Fibroblast of peridontal ligament (primary cell): Measurements from ENCODE around the gene NDUFA13.

Source experiments
- DNase-seq: peaks from one replicate; pipeline ENCODE4 v3.0.0-alpha.2; 2010; ENCODE audit errors: extremely low read depth

Gene NDUFA13

DNA sequence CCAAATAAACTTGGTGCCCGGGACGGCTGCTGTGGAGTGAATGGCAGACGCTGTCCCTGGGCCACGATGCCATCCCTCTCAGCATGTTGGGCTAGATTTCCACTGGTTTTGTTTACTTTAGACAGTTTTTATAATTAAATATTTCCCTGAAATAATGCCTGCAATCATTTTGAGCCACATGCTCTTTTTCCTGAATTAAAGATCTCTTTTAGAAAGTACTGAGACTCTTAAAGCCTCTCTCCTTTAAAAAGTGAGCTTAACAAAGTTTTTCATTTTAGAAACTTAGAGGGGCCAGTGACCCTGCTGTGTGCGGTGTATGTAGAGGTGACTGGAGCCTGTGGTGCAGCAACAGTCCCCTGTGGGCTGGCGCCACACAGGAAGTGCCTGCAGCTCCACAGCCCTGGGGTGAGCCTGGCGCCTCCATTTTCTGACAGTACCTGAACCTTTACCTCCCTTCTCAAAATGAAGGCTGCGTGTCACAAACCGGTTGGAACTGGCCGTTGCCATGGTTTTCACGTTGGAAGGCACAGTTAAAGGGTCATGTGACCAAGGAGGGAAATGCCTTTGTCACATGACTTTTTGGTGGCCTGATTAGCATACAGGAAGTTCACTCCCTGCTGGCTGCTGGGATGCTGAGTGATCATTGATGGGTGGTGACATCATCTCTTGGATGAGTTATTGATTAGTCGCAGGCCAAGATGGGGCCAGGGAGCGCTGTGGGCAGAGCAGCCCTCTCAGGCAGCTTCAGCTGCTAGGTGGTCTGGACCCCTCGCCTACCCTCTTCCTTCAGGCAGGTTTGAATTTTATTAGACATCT lies 26.9 kb upstream of the NDUFA13 start:
- peak; percentile 97 for DNase-seq

DNA sequence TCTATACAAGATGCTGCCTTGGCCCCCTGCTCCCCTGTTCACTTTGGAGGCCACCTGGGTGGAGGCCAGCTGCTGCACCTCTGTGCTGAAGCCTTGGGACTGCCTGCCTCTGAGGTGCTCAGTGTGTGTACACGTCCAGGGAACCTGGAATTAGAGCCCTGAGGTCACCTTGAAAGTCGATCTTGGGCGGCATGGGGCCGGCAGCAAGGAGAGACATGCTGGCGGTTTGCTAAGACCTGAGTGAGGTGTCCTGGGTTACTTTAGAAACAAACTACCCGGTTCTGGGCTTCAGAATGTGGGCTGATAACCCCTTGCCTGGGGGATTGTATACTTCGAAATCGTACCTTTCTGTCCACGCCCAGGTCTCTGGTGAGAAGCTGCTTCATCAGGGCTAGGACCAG lies 26.2 kb upstream of the NDUFA13 start:
- no peak for DNase-seq

GRCh38 chr19:19490214-19490968 lies 25.6 kb upstream of the NDUFA13 start:
- peak; percentile 89 for DNase-seq

DNA sequence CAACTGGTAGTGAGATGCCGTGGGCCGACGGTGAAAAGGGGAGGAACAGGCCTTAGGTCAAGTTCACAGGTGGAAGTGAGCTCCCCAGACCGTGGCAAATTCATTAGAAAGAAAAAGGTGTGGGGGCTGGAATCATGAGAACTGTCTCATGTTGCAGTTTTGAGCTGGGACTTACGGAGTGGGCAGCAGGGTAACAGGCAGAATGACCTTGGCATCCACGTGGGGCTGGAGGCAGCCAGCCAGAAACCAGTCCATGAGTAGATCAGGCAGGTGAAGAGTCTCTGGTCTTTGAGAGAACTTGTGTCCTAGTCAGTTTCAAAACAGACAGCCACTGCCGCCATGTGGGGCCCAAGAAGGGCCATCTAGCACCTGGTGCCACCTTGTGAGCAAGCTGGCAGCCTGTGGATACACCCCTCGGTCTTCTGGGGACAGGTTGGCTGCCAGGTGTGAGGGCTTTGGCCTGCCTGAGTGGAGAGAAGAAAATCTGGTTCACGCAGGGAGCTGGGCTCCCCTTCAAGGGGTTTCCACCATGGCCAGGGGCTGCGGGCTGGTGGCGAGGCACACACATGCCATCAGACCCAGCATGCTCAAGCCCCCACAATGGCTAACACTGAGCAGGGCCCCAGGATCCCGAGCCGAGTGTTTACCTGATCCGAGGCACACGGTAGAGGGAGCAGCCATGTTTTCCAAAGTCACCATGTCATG lies 24.6 kb upstream of the NDUFA13 start:
- no peak for DNase-seq

- no peak for DNase-seq
Measured at GRCh38 chr19:19492026-19492610, 23.9 kb upstream of the NDUFA13 start.

DNA sequence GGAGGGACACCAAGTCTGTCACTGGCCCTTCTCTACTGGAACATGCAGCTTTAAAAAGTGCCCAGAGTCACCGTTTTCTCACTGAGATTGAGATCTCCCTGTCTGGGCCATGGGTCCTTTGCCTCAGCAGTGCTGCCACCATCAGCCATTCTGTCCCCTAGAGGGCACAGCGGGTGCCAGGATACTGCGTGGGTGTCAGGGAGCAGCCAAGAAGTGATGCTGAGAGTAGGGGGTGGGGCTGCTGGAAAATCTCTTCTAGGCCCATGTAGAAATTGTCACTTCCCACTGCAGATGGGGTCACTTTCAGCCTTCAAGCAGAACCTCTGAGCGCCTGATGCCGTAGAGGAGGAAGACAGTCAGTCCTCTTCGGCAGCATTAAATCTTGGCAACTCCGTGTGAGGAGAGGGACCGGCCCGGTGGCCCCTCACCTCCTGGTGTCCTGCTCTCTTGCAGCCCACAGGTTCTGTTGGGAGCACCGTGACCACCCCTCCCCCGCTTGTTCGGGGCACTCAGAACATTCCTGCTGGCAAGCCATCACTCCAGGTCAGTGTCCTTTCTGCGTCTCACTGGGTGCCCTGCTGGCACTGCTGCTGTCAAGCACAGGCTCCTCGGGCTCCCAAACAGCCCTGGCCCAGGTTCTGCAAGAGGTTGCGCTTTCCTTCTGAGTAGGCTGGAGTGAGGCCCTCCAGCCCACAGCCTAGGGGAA lies 22.0 kb upstream of the NDUFA13 start:
- DNase-seq: no peak

GRCh38 chr19:19495614-19496603 lies 20.1 kb upstream of the NDUFA13 start:
- no peak for DNase-seq

GRCh38 chr19:19498255-19498991 lies 17.6 kb upstream of the NDUFA13 start:
- no peak for DNase-seq

GRCh38 chr19:19499272-19499995 lies 16.6 kb upstream of the NDUFA13 start:
- DNase-seq: no peak

DNA sequence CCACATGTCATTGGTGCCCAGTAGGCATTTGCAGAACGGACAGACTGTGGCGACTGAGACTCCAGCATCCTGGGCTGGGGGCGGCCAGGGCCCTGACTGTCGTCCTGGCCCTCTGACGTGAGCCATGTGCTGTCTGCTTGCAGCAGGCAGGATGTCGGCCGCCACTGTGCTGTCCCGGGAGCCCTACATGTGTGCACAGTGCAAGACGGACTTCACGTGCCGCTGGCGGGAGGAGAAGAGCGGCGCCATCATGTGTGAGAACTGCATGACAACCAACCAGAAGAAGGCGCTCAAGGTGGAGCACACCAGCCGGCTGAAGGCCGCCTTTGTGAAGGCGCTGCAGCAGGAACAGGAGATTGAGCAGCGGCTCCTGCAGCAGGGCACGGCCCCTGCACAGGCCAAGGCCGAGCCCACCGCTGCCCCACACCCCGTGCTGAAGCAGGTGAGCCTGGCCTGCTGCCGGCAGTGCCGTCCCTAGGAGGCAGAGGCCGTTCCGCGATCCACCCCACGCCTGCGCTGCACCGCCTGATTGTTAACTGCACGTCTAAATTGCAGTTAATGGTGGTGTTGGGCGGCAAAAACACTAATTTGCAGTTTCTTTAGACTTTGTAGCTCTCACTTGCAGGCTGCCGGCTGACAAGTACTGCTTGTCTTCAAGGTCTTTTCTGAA lies 14.9 kb upstream of the NDUFA13 start:
- DNase-seq: no peak

DNA sequence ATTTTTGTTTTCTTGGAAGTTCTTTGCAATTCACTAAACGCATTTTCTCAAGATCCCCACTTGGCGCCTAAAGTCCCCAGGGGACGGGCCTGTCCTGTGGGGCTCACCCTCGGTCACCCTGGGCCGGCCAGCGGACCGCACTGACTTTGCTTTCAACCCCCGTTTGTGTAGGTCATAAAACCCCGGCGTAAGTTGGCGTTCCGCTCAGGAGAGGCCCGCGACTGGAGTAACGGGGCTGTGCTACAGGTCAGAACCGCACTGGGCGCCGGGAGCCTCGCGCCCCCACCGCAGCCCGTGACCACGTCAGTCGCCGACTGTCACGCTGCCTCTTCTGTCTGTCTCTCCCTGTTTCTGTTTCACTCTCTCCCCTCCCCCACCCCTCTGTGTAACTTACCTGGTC lies 14.2 kb upstream of the NDUFA13 start:
- no peak for DNase-seq

DNA sequence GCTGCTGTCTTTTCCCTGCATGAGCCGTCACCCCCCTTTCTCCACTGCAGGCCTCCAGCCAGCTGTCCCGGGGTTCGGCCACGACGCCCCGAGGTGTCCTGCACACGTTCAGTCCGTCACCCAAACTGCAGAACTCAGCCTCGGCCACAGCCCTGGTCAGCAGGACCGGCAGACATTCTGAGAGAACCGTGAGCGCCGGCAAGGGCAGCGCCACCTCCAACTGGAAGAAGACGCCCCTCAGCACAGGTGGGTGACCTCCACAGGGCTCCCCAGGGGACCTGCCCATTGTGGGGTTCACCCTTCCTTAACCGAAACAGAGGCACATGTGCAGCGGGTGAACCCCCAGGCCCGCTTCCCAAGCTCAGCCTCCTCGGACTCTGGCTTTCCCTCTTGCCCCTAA lies 13.7 kb upstream of the NDUFA13 start:
- DNase-seq: no peak

DNA sequence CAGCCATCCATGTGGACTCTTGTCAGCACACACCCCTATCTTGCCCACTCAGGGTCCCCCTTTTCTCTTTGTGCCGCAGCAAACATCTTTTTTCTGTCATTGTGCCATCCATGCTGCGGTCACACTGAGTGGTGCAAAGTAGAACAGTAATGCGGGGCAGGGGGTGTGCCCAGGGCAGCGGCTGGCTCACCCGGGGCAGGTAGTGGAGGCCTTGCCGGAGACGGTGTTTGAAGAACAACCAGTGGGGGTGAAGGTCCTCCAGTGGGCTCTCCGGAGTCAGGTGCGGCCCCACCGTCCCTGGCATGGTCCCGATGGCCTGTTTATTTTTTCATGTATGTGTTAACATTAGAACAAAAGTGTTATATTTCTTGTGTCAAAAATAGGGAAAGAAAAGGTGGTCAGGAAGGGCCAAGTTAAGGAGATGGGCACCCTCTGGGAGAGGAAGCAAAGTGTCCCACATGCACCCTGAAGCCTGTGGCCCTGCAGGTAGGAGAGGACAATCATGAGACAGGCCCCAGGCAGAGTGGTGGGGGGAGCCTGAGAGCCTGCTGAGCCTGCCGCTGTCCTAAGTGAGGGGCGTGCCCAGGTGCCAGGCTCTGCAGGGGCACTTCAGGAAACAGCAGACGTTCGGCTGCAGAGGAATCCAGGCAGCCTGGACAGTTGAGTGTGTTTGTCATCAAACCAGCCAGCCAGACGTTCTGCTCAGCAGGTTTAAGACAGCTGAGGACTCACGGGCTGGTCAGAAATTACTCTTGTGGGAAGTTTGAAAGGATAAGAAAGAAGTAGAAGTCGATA lies 13.0 kb upstream of the NDUFA13 start:
- DNase-seq: no peak

DNA sequence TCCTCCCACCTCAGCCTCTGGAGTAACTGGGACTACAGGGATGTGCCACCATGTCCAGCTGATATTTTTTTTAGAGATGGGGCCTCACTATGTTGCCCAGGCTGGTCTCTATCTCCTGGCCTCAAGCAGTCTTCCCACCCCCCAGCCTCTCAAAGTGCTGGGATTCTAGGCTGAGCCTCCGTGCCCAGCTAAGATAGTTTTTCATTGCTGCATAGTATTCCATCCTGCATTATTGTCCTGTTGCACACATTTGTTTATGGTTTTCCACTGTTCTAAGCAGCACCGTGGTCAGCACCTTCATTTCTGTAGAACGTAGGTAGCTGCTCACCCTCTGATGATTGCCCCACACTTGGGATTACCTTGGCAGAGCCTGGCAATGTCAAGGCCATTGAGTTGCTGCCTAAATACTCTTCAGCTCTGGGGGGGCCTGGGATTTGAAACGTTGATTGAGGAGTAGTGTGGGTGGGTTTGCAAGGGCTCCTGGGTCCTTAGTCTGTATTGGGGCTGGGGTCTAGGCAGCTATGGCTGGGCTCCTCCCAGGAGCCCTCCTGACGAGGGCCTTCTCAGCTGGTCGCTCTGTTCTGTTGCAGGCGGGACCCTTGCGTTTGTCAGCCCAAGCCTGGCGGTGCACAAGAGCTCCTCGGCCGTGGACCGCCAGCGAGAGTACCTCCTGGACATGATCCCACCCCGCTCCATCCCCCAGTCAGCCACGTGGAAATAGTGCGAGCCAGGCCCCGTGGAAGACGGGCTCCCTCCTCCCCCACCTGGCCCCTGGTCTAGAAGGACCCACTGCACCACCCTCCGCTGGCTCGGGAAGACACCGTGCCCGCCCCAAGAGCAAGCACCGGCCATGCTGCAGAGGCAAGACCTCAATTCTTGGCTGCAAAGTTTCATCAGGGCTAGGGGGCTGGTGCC lies 11.0 kb upstream of the NDUFA13 start:
- no peak for DNase-seq

DNA sequence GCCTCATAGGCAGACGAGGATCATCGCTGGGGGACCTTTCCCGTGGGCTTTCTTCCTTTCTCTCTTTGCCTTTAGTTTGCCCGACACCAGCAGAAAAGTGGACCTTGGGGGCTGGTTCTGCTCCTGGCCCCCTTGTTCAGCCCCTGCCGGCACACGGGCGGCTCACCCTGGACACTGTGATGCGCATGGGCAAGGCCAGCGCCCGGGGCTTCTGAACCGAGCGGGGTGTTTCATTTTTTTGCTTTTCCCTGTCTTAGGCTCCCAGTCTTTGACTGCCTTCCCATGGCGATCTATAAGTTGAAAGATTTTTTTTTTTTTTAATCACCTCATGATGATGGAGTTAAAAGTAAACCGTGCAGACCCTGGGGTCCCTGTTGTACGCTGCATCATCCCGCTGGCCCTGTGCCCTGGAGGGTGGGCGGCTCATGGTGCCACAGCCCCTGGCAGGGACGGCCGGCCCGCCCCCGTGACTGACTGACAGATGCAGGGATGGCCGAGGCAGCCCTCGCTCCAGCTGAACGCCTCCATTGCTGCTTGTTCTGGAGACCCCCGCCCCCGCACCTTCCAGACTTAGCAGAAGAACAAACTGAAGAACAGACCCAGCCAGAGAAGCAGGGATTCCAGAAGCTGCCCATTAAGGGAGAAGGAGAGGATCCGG lies 10.2 kb upstream of the NDUFA13 start:
- no peak for DNase-seq

DNA sequence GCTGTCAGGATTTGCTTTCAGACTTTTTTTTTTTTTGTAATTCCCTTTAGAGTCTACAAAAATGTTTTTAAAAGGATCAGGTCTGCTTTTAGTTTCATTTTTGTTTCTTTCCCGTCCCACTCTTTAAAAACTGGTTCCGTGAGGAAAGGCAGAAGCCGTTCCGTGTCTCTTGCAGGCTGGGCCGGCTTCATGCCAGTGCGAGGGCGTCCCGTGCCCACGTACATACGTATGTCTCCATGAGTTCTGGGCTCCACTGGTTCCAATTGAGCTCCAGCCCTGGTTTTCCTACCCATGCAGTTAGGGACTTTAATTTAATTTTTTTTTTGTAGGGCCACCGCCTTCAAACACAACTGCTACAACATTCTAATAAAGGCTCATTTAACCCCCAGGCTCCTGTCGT lies 9.4 kb upstream of the NDUFA13 start:
- no peak for DNase-seq
